CD4-positive, CD25-positive, alpha-beta regulatory T cell (primary cell): Measurements from ENCODE around the gene NCLN. TPM values are rescaled to one million over a fixed set of nuclear protein-coding genes. Genes with fewer than 3 reads are reported as not detected.
A peak's percentile ranks its signal among the peaks of the same experiment; 100 is the strongest.
"Not testable (repeated sequence)": the region's sequence is repeated elsewhere in the genome, so short reads cannot be mapped to it uniquely, and the experiment has no call there.

Source experiments
- ATAC-seq, 2 donors: fragments of 150-1000 bp; cut with Tn5 transposase; one replicate each; pipeline ENCODE4 v1.10.0; 2021; ENCODE audit warnings: low read depth in 2 of 2, moderate number of reproducible peaks in 2 of 2, moderate library complexity in 1 of 2
- DNase-seq, 3 donors: peaks; one replicate each; pipeline versions ENCODE4 v3.0.0 to v3.0.0-alpha.2; 2012 to 2022; ENCODE audit warnings: mixed read lengths in 1 of 3
- H3K27ac ChIP-seq: one replicate; pipeline ENCODE4 v1.7.0; 2013; ENCODE audit warnings: mild to moderate bottlenecking, low read length; ENCODE audit not compliant: insufficient read depth, poor library complexity, severe bottlenecking
- H3K27me3 ChIP-seq: one replicate; pipeline ENCODE4 v1.7.0; 2013; ENCODE audit warnings: low read length; ENCODE audit not compliant: control insufficient read depth, insufficient read depth
- H3K36me3 ChIP-seq: one replicate; pipeline ENCODE4 v1.7.0; 2013; ENCODE audit warnings: mild to moderate bottlenecking, low read length, moderate library complexity; ENCODE audit not compliant: control insufficient read depth, insufficient read depth
- H3K4me1 ChIP-seq: 2 replicates; pipeline ENCODE4 v1.7.0; 2013; ENCODE audit warnings: mild to moderate bottlenecking, low read length; ENCODE audit not compliant: insufficient read depth, control insufficient read depth, poor library complexity, severe bottlenecking
- H3K4me3 ChIP-seq: one replicate; pipeline ENCODE4 v1.7.0; 2013; ENCODE audit warnings: low read depth, mild to moderate bottlenecking, low read length, moderate library complexity
- H3K9me3 ChIP-seq, 2 experiments: 1 replicate in 1 of 2; 2 replicates in 1 of 2; pipeline ENCODE4 v1.7.0; 2013; ENCODE audit warnings: low read length in 2 of 2, mild to moderate bottlenecking in 1 of 2, moderate library complexity in 1 of 2; ENCODE audit not compliant: control insufficient read depth in 2 of 2
- H3K27ac Mint-ChIP-seq, 3 donors: one replicate each; pipeline ENCODE4 v1.8.0; 2020 to 2022; ENCODE audit warnings: mild to moderate bottlenecking in 3 of 3, mixed read lengths in 3 of 3, moderate library complexity in 2 of 3
- H3K27me3 Mint-ChIP-seq: one replicate; pipeline ENCODE4 v1.8.0; 2022; ENCODE audit warnings: mild to moderate bottlenecking, mixed read lengths
- H3K36me3 Mint-ChIP-seq: one replicate; pipeline ENCODE4 v1.8.0; 2020; ENCODE audit warnings: mixed read lengths
- H3K4me1 Mint-ChIP-seq, 4 donors: one replicate each; pipeline ENCODE4 v1.8.0; 2020 to 2022; ENCODE audit warnings: mixed read lengths in 4 of 4, mild to moderate bottlenecking in 1 of 4
- H3K4me3 Mint-ChIP-seq, 4 donors: one replicate each; pipeline ENCODE4 v1.8.0; 2020 to 2022; ENCODE audit warnings: mild to moderate bottlenecking in 4 of 4, mixed read lengths in 4 of 4, moderate library complexity in 3 of 4
- H3K9me3 Mint-ChIP-seq, 7 donors: one replicate each; pipeline ENCODE4 v1.8.0; 2020 to 2022; ENCODE audit warnings: mixed read lengths in 7 of 7, mild to moderate bottlenecking in 3 of 7, moderate library complexity in 2 of 7
- polyA plus RNA-seq, 4 donors: library from polyadenylated mRNA; unstranded; fragments of 300-500 nt; fragmentation: Illumina TruSeq; gene quantifications; one replicate each; pipeline ENCODE4 v1.2.3, GENCODE V29; 2021
- total RNA-seq: library from RNA; stranded (reverse); gene quantifications from one replicate; pipeline ENCODE4 v1.2.3, GENCODE V29; 2022

The NCLN gene
- total and polyA plus RNA-seq, 5 donors from 2014 or later, result 13.3 to 48.0 (median 25.0) TPM

DNA sequence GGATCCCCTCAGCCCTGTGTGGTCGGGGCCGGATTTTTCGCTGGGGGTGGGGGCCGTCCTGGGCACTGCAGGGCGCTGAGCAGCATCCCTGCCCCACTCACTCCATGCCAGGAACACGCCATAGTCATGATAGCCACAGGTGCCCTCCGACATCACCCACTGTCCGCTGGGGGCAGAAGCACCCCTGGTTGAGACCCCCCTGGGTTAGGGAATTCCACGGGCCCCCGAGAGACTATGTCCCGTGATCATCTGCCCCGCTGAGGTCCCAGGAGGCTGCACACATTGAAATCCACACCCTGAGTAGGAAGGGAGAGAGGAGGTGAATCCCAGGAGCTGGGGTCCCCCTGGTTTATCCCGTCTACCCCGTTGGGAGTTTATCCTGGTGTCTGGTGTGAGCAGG is 16.2 kb downstream of the NCLN start:
- Histone ChIP-seq H3K36me3 (peaks cover 10% of the 10 kb centered on the region), H3K4me3 (no peak overlapping the region), H3K27ac (no peak overlapping the region), H3K9me3 (no peaks in the 10 kb centered on the region), H3K4me1 (no peaks in the 10 kb centered on the region), H3K27me3 (no peaks in the 10 kb centered on the region)
- Mint-ChIP-seq H3K36me3 (no peaks in the 10 kb centered on the region), H3K27ac (no peak overlapping the region), H3K9me3 (peaks cover 0 to 2% (median 0%) of the 10 kb centered on the region in 7 donors), H3K27me3 (no peaks in the 10 kb centered on the region), H3K4me1 (no peaks in the 10 kb centered on the region), H3K4me3 (no peak overlapping the region)
- DNase-seq (no peak), ATAC-seq (no peak)

DNA sequence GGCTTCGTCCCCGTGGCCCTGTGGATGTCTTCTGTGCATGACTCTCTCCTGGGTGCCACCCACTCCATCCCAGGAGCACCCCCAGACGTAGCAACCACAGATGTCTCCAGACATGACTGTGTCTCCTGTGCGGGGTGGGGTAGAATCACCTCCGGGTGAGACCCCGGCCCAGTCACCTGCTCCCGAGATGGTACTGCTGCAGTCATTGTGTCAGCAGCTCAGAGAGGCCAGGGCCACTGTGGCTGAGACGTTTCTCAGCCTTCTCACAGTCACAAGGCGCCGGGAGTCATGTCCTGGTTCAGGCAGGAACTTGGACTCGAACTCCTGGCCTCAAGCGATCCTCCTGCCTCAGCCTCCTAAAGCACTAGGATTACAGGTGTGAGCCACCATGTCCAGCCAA is 16.6 kb downstream of the NCLN start:
- Histone ChIP-seq H3K4me3 (no peak overlapping the region), H3K27ac (no peak overlapping the region), H3K4me1 (no peaks in the 10 kb centered on the region), H3K36me3 (peaks cover 12% of the 10 kb centered on the region), H3K27me3 (no peaks in the 10 kb centered on the region), H3K9me3 (no peaks in the 10 kb centered on the region)
- H3K27ac Mint-ChIP-seq, result peak overlapping the region in 1 of 3 donors; percentile 56
- H3K27me3 Mint-ChIP-seq, result no peaks in the 10 kb centered on the region
- no peak for ATAC-seq
- H3K9me3 Mint-ChIP-seq, result no peaks in the 10 kb centered on the region
- H3K36me3 Mint-ChIP-seq, result no peaks in the 10 kb centered on the region
- no peak overlapping the region for H3K4me3 Mint-ChIP-seq
- DNase-seq, result no peak
- no peaks in the 10 kb centered on the region for H3K4me1 Mint-ChIP-seq

DNA sequence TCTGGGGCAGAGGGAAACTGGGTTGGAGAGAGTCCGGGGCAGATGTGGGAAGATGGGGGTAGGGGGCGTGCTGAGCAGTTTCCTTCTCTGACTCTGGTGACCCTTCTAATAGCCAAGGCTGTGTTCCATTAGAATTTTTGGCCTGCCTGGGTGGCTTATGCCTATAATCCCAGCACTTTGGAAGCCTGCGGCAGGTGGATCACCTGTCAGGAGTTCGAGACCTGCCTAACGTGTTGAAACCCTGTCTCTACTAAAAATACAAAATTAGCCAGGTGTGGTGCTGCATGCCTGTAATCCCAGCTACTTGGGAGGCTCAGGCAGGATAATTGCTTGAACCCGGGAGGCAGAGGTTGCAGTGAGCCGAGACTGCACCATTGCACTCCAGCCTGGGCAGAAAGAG is 17.2 kb downstream of the NCLN start:
- H3K27ac Mint-ChIP-seq, H3K27me3 Mint-ChIP-seq, H3K9me3 ChIP-seq, H3K4me3 Mint-ChIP-seq, H3K27ac ChIP-seq, H3K9me3 Mint-ChIP-seq, H3K27me3 ChIP-seq, H3K4me3 ChIP-seq, DNase-seq, ATAC-seq, H3K4me1 Mint-ChIP-seq, H3K4me1 ChIP-seq, H3K36me3 Mint-ChIP-seq: not testable (repeated sequence)
- peaks cover 13% of the 10 kb centered on the region for H3K36me3 ChIP-seq

DNA sequence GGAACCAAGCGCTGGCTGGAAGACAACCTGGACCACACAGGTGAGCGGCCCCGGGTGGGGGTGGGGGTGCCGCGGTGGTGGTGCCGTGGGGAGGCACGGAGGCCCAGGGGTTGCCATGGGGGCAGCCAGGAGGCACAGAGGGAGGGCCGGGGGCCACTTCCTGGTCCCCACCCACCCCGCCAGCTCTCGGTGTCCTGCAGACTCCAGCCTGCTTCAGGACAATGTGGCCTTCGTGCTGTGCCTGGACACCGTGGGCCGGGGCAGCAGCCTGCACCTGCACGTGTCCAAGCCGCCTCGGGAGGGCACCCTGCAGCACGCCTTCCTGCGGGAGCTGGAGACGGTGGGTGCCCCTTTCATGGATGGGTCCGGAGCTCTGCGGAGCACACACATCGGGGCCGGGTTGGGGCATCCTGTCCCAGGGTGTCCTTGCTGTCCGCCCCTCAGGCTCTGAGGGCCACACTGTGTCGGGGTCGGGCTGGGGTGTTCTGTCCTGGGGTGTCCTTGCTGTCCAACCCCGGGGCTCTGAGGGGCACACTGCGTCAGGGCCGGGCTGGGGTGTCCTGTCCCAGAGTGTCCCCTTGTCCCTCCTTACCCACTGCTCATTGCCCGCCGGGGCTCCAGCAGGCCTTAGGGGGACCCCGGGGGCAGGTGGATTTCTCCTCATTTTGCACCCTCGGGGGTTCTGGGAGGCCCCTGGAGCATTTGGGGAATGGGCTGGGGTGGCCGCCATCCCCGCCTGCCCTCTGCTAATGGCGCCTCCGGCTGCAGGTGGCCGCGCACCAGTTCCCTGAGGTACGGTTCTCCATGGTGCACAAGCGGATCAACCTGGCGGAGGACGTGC is 18.3 kb downstream of the NCLN start:
- DNase-seq (no peak), ATAC-seq (no peak)
- Histone ChIP-seq H3K36me3 (peaks cover 16% of the 10 kb centered on the region), H3K4me3 (no peak overlapping the region), H3K27ac (no peak overlapping the region), H3K9me3 (no peaks in the 10 kb centered on the region), H3K27me3 (no peaks in the 10 kb centered on the region), H3K4me1 (no peaks in the 10 kb centered on the region)
- no peaks in the 10 kb centered on the region for H3K9me3 Mint-ChIP-seq
- H3K36me3 Mint-ChIP-seq, result no peaks in the 10 kb centered on the region
- H3K27ac Mint-ChIP-seq, result no peak overlapping the region
- H3K27me3 Mint-ChIP-seq, result no peaks in the 10 kb centered on the region
- H3K4me1 Mint-ChIP-seq, result no peaks in the 10 kb centered on the region
- H3K4me3 Mint-ChIP-seq, result no peak overlapping the region

DNA sequence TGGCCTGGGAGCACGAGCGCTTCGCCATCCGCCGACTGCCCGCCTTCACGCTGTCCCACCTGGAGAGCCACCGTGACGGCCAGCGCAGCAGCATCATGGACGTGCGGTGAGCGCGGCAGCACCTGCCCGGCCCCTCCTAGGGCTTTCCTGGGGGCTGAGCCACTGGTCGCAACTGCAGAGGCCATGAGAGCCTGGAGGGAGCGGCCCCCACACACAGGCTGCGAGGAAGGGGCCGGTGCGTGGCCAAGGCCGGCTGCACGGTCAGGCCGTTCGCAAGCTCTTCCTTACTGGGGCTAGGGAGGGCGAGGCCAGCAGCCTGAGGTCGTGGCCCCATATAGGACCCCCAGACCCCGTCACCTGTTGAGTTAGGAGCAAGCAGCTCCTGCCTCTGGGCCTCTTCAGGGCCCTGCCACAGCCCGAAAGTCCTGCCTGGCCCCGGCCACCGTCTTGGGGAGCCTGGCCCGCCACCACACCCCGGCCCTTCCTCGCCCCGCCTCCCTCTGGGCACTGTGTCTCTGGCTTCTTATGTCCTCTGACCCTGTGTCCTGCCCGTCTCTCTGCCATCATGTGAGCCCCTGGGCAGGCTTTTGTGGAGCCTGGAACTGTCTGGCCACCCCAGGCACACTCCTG is 19.0 kb downstream of the NCLN start:
- Mint-ChIP-seq H3K27ac (no peak overlapping the region), H3K27me3 (no peaks in the 10 kb centered on the region), H3K9me3 (peaks cover 0 to 2% (median 0%) of the 10 kb centered on the region in 7 donors), H3K4me3 (no peak overlapping the region), H3K36me3 (no peaks in the 10 kb centered on the region), H3K4me1 (peaks cover 0 to 3% (median 0%) of the 10 kb centered on the region in 4 donors)
- no peaks in the 10 kb centered on the region for H3K27me3 ChIP-seq
- H3K27ac ChIP-seq, result no peak overlapping the region
- H3K9me3 ChIP-seq, result no peaks in the 10 kb centered on the region
- ATAC-seq (no peak), DNase-seq (no peak)
- no peak overlapping the region for H3K4me3 ChIP-seq
- H3K4me1 ChIP-seq, result no peaks in the 10 kb centered on the region
- H3K36me3 ChIP-seq, result peaks cover 16% of the 10 kb centered on the region

DNA sequence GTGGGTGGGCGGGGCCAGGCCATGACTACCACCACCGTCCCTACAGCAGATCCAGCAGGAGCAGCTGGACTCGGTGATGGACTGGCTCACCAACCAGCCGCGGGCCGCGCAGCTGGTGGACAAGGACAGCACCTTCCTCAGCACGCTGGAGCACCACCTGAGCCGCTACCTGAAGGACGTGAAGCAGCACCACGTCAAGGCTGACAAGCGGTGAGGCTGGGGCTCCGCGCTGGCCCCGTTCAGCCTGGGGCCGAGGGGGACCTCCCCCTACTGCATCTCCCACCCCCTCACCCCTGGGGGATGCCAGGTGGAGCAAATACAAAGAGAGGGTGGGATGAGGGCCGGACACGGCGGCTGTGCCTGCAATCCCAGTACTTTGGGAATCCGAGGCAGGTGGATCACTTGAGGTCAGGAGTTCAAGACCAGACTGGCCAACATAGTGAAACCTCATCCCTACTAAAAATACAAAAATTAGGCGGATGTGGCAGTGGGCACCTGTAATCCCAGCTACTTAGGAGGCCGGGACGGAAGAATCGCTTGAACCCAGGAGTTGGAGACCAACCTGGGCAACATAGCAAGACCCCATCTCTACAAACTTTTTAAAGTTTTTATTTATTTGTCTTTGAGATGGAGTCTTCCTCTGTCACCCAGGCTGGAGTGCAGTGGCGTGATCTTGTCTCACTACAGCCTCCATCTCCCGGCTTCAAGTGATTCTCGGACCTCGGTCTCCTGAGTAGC is 20.7 kb downstream of the NCLN start:
- Mint-ChIP-seq H3K27me3 (peaks cover 5% of the 10 kb centered on the region), H3K27ac (peak overlapping the region in 1 of 3 donors; percentile 5), H3K4me3 (no peak overlapping the region)

DNA sequence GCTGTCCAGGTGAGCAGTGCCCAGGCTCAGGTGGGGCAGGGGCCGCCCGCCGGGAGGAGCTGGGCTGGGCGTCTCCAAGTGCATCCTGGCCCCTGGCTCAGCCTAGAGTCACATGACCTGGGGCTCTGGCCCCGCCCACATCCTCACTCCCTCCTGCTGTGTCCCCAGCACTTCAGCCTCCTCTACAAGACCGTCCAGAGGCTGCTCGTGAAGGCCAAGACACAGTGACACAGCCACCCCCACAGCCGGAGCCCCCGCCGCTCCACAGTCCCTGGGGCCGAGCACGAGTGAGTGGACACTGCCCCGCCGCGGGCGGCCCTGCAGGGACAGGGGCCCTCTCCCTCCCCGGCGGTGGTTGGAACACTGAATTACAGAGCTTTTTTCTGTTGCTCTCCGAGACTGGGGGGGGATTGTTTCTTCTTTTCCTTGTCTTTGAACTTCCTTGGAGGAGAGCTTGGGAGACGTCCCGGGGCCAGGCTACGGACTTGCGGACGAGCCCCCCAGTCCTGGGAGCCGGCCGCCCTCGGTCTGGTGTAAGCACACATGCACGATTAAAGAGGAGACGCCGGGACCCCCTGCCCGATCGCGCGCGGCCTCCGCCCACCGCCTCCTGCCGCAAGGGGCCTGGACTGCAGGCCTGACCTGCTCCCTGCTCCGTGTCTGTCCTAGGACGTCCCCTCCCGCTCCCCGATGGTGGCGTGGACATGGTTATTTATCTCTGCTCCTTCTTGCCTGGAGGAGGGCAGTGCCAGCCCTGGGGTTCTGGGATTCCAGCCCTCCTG is 21.9 kb downstream of the NCLN start:
- Mint-ChIP-seq H3K27me3 (peaks cover 5% of the 10 kb centered on the region), H3K4me1 (peaks cover 0 to 3% (median 0%) of the 10 kb centered on the region in 4 donors), H3K27ac (no peak overlapping the region), H3K9me3 (peaks cover 0 to 2% (median 0%) of the 10 kb centered on the region in 7 donors), H3K4me3 (no peak overlapping the region), H3K36me3 (no peaks in the 10 kb centered on the region)
- ATAC-seq (no peak), DNase-seq (peak in 1 of 3 donors; percentile 11)
- Histone ChIP-seq H3K4me3 (no peak overlapping the region), H3K9me3 (no peaks in the 10 kb centered on the region), H3K4me1 (no peaks in the 10 kb centered on the region), H3K27me3 (no peaks in the 10 kb centered on the region), H3K27ac (no peak overlapping the region), H3K36me3 (peaks cover 16% of the 10 kb centered on the region)

More for the DNA sequence above, 20.7 kb downstream of the NCLN start:
- Histone ChIP-seq H3K36me3 (peaks cover 16% of the 10 kb centered on the region), H3K4me3 (no peak overlapping the region), H3K27me3 (no peaks in the 10 kb centered on the region), H3K27ac (no peak overlapping the region), H3K9me3 (no peaks in the 10 kb centered on the region), H3K4me1 (no peaks in the 10 kb centered on the region)
- DNase-seq, result no peak
- H3K4me1 Mint-ChIP-seq, result peaks cover 0 to 3% (median 0%) of the 10 kb centered on the region in 4 donors
- ATAC-seq, result no peak
- H3K36me3 Mint-ChIP-seq, result no peaks in the 10 kb centered on the region
- H3K9me3 Mint-ChIP-seq, result peaks cover 0 to 2% (median 0%) of the 10 kb centered on the region in 7 donors
